Stimulated activated naive CD8-positive, alpha-beta T cell treated with anti-CD3 and anti-CD28 coated beads, Interleukin-15, amount 100 ng/mL, for 72 hours (primary cell): ENCODE measurements around the gene GNPNAT1.
"Not testable (repeated sequence)": the region's sequence is repeated elsewhere in the genome, so short reads cannot be mapped to it uniquely, and the experiment has no call there.

Experiments
- ATAC-seq: fragments of 150-1000 bp; cut with Tn5 transposase; 2 replicates; pipeline ENCODE4 v1.10.0; 2021; ENCODE audit warnings: mild to moderate bottlenecking, moderate library complexity
- DNase-seq, 2 donors: peaks; one replicate each; pipeline ENCODE4 v3.0.0; 2021 to 2022
- H3K27ac Mint-ChIP-seq, 2 donors: one replicate each; pipeline ENCODE4 v1.8.0; 2022; ENCODE audit warnings: mild to moderate bottlenecking in 2 of 2, mixed read lengths in 2 of 2, moderate library complexity in 2 of 2
- H3K27me3 Mint-ChIP-seq: one replicate; pipeline ENCODE4 v1.8.0; 2022; ENCODE audit warnings: mixed read lengths
- H3K4me1 Mint-ChIP-seq: one replicate; pipeline ENCODE4 v1.8.0; 2022; ENCODE audit warnings: mild to moderate bottlenecking, mixed read lengths
- H3K4me3 Mint-ChIP-seq, 2 donors: one replicate each; pipeline ENCODE4 v1.8.0; 2022; ENCODE audit warnings: mild to moderate bottlenecking in 2 of 2, mixed read lengths in 2 of 2, moderate library complexity in 1 of 2
- H3K9me3 Mint-ChIP-seq, 2 donors: one replicate each; pipeline ENCODE4 v1.8.0; 2022; ENCODE audit warnings: mixed read lengths in 2 of 2

GNPNAT1 gene

GRCh38 chr14:52762923-52763322, 28.5 kb downstream of the GNPNAT1 start:
- peaks cover 23% of the 10 kb centered on the region for H3K4me1 Mint-ChIP-seq
- H3K9me3 Mint-ChIP-seq, ATAC-seq, H3K27me3 Mint-ChIP-seq, DNase-seq, H3K4me3 Mint-ChIP-seq, H3K27ac Mint-ChIP-seq: not testable (repeated sequence)

GRCh38 chr14:52759145-52759544, 32.3 kb downstream of the GNPNAT1 start:
- Mint-ChIP-seq H3K9me3 (no peaks in the 10 kb centered on the region), H3K27me3 (no peaks in the 10 kb centered on the region), H3K4me3 (no peak overlapping the region), H3K27ac (no peak overlapping the region), H3K4me1 (peaks cover 13% of the 10 kb centered on the region)
- ATAC-seq (no peak), DNase-seq (no peak)

GRCh38 chr14:52755607-52756316, 35.6 kb downstream of the GNPNAT1 start:
- Mint-ChIP-seq H3K27ac (no peak overlapping the region), H3K9me3 (no peaks in the 10 kb centered on the region), H3K4me1 (no peaks in the 10 kb centered on the region), H3K4me3 (no peak overlapping the region), H3K27me3 (no peaks in the 10 kb centered on the region)
- ATAC-seq (no peak), DNase-seq (no peak)

GRCh38 chr14:52748647-52749292, 42.6 kb downstream of the GNPNAT1 start:
- H3K4me1 Mint-ChIP-seq = peaks cover 16% of the 10 kb centered on the region
- no peaks in the 10 kb centered on the region for H3K27me3 Mint-ChIP-seq
- H3K4me3 Mint-ChIP-seq = no peak overlapping the region
- ATAC-seq (no peak), DNase-seq (no peak)
- H3K9me3 Mint-ChIP-seq = no peaks in the 10 kb centered on the region
- H3K27ac Mint-ChIP-seq = no peak overlapping the region

DNA sequence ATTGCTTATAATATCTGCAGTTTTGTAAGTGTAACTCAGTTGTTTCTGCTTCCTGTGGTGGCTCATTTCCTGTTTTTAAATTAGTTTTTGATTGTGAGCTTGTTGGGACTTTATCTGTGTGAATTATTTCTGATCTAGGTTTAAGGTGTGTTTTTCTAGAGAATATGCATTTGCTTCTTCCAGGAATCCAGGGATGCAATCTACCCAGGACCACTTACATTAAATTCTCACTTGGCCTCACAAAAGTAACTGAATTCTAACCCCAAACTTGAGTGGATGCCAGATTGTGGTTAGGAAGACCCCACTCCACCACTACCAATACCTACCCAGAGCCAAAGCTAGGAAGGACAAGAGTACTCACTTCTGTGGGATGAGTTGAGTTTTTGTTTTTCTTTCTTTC, 49.5 kb downstream of the GNPNAT1 start:
- Mint-ChIP-seq H3K27me3 (no peaks in the 10 kb centered on the region), H3K27ac (peak overlapping the region; percentile 94 to 98), H3K4me3 (peak overlapping the region; percentile 79 to 84), H3K9me3 (no peaks in the 10 kb centered on the region), H3K4me1 (peaks cover 71% of the 10 kb centered on the region)
- DNase-seq (no peak), ATAC-seq (peak; percentile 48)

DNA sequence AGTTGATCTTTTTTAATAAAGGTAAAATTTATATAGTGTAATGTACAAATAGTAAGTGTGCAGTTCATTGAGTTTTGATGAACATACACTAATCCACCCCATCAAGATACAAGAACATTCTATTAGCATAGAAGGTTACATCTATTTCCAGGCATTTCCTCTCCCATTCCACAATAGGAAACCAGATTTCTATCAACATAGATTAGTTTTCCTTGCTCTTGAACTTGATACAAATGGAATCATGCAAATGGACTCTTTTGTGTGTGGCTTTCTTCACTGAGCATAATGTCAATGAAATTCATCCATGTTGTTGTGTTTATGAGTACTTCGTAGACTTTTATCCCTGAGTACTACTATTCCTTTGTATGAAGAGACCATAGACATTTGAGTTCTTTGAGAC, 50.7 kb downstream of the GNPNAT1 start:
- DNase-seq (no peak), ATAC-seq (no peak)
- Mint-ChIP-seq H3K9me3 (no peaks in the 10 kb centered on the region), H3K27ac (no peak overlapping the region), H3K4me1 (peaks cover 81% of the 10 kb centered on the region), H3K4me3 (no peak overlapping the region), H3K27me3 (no peaks in the 10 kb centered on the region)

- Mint-ChIP-seq H3K9me3 (no peaks in the 10 kb centered on the region), H3K27ac (no peak overlapping the region), H3K4me1 (peaks cover 85% of the 10 kb centered on the region), H3K27me3 (no peaks in the 10 kb centered on the region), H3K4me3 (no peak overlapping the region)
- DNase-seq (no peak), ATAC-seq (no peak)
Observed at GRCh38 chr14:52738409-52738808, 53.0 kb downstream of the GNPNAT1 start.

DNA sequence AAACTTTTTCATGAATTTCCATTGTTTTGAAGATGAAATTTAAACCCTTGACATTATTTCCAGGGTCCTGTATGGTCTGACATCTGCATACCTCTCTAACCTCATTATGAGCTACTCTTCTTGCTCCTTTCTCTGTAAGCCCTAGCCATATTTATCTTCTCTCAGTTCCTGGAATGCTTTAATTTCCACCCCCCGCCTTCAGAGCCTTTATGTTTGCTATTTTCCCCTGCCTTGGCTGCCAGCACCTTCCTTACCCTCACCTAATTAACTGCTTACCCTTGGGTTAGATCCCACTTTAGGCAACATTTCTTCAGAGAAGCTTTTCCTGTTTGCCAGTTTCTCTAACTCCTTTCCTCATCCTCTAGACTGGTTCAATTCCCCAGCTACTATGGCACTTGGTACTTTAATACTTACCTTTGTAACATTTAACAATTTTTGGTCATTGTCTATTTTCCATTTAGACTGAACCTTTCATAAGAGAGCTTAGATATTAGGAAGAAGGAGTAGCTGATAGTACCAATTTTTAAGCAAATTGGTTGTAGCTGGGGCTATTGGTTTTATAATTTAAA, 55.4 kb downstream of the GNPNAT1 start:
- ATAC-seq (no peak), DNase-seq (no peak)
- H3K27me3 Mint-ChIP-seq = no peaks in the 10 kb centered on the region
- peaks cover 78% of the 10 kb centered on the region for H3K4me1 Mint-ChIP-seq
- no peaks in the 10 kb centered on the region for H3K9me3 Mint-ChIP-seq
- H3K27ac Mint-ChIP-seq = peak overlapping the region; percentile 4 to 21
- H3K4me3 Mint-ChIP-seq = peak overlapping the region; percentile 5 to 27

DNA sequence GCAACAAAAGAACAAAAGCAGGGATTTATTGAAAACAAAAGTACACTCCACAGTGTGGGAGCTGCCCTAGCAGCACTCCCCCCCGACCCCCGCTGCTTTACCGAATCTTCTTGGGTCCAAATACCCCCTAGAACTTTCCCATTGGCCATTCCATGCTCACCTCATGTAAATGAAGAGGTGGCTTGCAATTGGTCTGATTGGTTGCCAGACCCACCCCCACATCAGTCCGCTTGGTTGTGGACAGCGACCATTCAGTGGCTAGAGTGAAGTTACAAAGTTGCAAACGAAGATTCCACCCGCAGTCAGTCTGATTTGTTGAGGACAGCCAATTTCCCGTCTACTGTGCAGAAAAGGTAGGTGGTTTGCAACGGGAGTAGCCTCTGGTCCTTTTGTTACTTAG, 57.6 kb downstream of the GNPNAT1 start:
- Mint-ChIP-seq H3K27me3 (no peaks in the 10 kb centered on the region), H3K9me3 (no peaks in the 10 kb centered on the region), H3K4me3 (no peak overlapping the region), H3K4me1 (peaks cover 65% of the 10 kb centered on the region), H3K27ac (no peak overlapping the region)
- ATAC-seq (no peak), DNase-seq (no peak)

DNA sequence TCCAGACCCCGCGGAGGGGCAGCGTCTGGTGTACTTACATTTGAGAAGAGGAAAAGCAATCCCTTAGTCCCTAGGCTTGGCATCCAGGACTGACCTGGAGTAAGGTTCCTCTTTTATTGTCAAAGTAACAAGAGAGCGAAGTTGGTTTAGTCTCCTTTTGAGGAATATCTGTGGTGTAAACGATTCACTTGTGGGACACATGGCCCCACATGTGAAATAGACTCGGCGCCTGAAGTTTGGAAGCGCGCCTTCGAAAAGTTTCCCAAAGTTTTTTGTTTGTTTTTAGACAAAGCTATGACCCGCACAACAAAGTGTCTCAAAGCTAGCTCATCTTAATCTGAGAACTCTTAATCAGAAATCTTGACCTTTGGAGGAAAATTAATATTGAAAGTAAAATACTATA, 60.7 kb downstream of the GNPNAT1 start:
- H3K4me1 Mint-ChIP-seq = peaks cover 38% of the 10 kb centered on the region
- ATAC-seq = no peak
- no peaks in the 10 kb centered on the region for H3K9me3 Mint-ChIP-seq
- peak overlapping the region; percentile 76 to 98 for H3K27ac Mint-ChIP-seq
- no peak for DNase-seq
- H3K4me3 Mint-ChIP-seq = peak overlapping the region; percentile 89 to 95
- H3K27me3 Mint-ChIP-seq = no peaks in the 10 kb centered on the region

DNA sequence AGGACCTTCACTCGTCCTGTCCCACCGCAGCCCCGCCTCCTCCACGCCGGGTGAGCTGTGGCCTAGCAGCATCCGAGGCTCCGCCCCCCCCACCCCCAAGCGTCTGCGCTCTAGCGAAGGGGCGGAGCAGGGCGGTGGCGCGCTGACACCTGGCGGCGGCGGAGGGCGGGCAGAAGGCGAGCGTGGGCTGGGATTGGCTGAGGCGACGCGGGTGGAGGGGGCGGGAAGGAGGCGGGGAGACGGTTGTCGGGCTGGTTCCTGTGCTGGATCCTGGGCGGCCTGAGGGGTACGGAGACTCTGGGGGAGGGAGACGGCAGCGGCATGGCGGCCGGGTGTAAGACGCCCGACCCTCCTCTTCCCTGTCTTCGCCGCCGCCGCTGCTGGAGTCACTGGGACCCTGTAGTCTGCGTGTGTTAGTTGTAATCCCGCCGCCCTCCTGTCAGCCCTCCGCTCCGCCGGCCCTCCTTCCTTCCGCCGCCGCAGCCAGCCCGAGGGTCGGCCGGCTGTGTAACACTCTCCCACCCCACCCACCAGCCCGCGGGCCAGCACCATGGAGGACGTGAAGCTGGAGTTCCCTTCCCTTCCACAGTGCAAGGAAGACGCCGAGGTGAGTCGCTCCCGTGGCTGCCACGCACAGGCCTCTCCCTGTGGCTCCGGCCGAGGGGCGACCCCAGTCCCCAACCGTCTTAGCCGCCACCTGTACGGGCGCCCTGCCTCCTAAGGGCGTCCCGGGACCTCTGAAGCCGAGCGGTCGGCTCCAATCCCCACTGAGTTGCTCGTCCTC, 61.3 kb downstream of the GNPNAT1 start, which contains the start of gene STYX:
Gene STYX (plus strand): TSS at position 242 of the 784 bp plus-strand sequence. CDS start 309 bp downstream, at position 551.
- no peaks in the 10 kb centered on the region for H3K27me3 Mint-ChIP-seq
- peak; percentile 96 for ATAC-seq
- no peaks in the 10 kb centered on the region for H3K9me3 Mint-ChIP-seq
- H3K4me3 Mint-ChIP-seq = peak within 1 kb of the TSS; percentile 89 to 95
- H3K4me1 Mint-ChIP-seq = peaks cover 33% of the 10 kb centered on the region
- peak; percentile 97 to 98 for DNase-seq
- peak within 1 kb of the TSS; percentile 76 to 98 for H3K27ac Mint-ChIP-seq

GRCh38 chr14:52729585-52729924, 61.9 kb downstream of the GNPNAT1 start:
- no peaks in the 10 kb centered on the region for H3K9me3 Mint-ChIP-seq
- ATAC-seq (no peak), DNase-seq (no peak)
- H3K27me3 Mint-ChIP-seq = no peaks in the 10 kb centered on the region
- peak overlapping the region; percentile 89 to 95 for H3K4me3 Mint-ChIP-seq
- H3K27ac Mint-ChIP-seq = peak overlapping the region; percentile 40 to 98
- H3K4me1 Mint-ChIP-seq = peaks cover 29% of the 10 kb centered on the region

DNA sequence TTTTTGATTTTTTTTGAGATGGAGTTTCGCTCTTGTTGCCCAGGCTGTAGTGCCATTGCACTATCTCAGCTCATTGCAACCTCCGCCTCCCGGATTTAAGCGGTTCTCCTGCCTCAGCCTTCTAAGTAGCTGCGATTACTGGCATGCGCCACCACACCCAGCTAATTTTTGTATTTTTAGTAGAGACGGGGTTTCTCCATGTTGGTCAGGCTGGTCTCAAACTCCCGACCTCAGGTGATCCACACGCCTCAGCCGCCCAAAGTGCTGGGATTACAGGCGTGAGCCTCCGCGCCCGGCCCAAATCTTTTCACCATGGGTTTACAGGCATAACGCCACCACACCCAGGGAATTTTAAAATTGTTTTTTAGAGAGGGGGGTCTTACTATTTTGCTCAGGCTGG, 62.4 kb downstream of the GNPNAT1 start:
- H3K4me1 Mint-ChIP-seq = peaks cover 25% of the 10 kb centered on the region
- DNase-seq, H3K9me3 Mint-ChIP-seq, H3K27ac Mint-ChIP-seq, H3K27me3 Mint-ChIP-seq, H3K4me3 Mint-ChIP-seq, ATAC-seq: not testable (repeated sequence)

DNA sequence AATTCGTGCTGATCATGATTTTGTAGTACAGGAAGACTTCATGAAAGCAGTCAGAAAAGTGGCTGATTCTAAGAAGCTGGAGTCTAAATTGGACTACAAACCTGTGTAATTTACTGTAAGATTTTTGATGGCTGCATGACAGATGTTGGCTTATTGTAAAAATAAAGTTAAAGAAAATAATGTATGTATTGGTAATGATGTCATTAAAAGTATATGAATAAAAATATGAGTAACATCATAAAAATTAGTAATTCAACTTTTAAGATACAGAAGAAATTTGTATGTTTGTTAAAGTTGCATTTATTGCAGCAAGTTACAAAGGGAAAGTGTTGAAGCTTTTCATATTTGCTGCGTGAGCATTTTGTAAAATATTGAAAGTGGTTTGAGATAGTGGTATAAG, 63.9 kb downstream of the GNPNAT1 start:
- not testable (repeated sequence) for DNase-seq, ATAC-seq, H3K27me3 Mint-ChIP-seq, H3K9me3 Mint-ChIP-seq, H3K27ac Mint-ChIP-seq, H3K4me3 Mint-ChIP-seq
- H3K4me1 Mint-ChIP-seq = peaks cover 22% of the 10 kb centered on the region
